Chondrocyte (in vitro differentiated cells): ENCODE data around the gene PRSS56. TPM values are rescaled to one million over a fixed set of nuclear protein-coding genes. Genes with fewer than 3 reads are reported as not detected.

Source experiments
- DNase-seq: peaks from one replicate; pipeline ENCODE4 v3.0.0; 2021; ENCODE audit warnings: mixed read lengths, low spot score
- H3K27ac Mint-ChIP-seq: one replicate; pipeline ENCODE4 v1.8.0; 2021; ENCODE audit warnings: mild to moderate bottlenecking, moderate library complexity, mixed read lengths; ENCODE audit not compliant: unreplicated experiment
- H3K27me3 Mint-ChIP-seq: 2 replicates; pipeline ENCODE4 v1.8.0; 2021; ENCODE audit warnings: low read depth, mixed read lengths
- H3K36me3 Mint-ChIP-seq: 2 replicates; pipeline ENCODE4 v1.8.0; 2021; ENCODE audit warnings: low read depth, mixed read lengths
- H3K4me1 Mint-ChIP-seq: 2 replicates; pipeline ENCODE4 v1.8.0; 2021; ENCODE audit warnings: low read depth, mild to moderate bottlenecking, mixed read lengths
- H3K4me3 Mint-ChIP-seq: one replicate; pipeline ENCODE4 v1.8.0; 2021; ENCODE audit warnings: mild to moderate bottlenecking, moderate library complexity, mixed read lengths; ENCODE audit not compliant: unreplicated experiment
- H3K9me3 Mint-ChIP-seq: 2 replicates; pipeline ENCODE4 v1.8.0; 2021; ENCODE audit warnings: low read depth, mixed read lengths
- total RNA-seq: library from RNA; stranded (reverse); gene quantifications from 3 replicates; pipeline ENCODE4 v1.2.1, GENCODE V29; 2021
- TF ChIP-seq, protein P1 (sequence below): fragments of 200-600 bp; sonication (generic); IDR thresholded peaks from 2 replicates; pipeline ENCODE4 v1.5.0; 2021; ENCODE audit warnings: antibody characterized with exemption, mild to moderate bottlenecking, moderate library complexity

PRSS56 gene
- total RNA-seq, 1 donor from 2014 or later = not detected

DNA sequence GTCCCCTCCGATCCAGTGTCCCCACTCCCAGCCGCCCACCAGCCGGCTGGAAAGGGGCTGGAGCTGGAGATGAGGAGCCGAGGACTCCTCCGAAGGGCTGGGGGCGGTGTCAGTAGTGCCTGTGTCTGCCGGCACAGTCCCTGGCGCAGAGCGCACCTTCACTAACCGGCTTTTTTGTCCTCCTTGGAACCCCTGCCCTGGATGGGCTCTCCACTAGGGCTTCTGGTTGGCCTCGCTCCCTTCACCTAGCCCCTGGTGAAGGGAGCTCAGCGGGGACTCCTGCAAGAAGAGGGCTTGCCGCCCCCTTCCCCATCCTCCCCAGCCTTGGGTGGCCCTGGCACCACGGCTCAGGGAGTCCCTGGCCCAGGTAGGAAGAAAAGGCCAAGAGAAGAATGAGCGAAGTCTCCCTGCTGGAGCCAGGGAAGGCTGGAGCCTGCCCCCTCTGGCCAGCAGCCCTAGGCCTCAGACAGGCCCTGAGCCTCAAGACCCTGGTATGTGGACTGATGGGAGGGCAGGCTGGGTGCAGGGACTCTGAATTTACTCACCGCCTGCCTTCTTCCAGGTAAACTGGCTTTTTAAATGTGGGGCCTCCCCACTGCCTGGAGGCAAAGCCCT, 32.0 kb upstream of the PRSS56 start:
- H3K27me3 Mint-ChIP-seq = peaks cover 36% of the 10 kb centered on the region

DNA sequence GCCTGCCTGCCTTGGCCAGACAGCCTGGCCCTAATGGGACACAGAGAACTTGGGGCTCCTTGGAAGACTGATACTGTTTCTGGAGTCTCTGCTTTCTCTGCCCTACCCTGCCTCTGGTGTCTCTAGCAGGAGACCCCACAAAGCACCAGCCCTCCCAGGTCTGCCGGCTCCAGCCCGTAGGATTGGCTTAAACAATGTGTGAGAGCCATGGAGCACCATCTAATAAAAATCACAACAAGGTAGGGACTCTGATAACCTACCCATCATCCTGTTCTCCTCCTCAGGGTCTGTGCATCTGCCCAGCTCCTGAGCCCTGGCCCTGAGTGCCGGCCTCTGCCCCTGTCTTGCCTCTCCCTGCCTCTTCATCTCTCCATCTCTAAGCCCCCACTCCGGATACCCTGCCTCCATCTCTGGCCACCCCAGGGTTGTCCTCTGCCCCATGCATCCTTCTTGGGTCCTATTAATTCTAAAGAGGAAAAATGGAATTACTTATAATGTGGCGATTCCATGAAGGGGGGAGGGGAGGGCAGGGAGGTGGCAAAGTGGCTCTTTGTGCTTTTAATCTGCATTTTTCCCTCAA, 31.4 kb upstream of the PRSS56 start:
- peaks cover 31% of the 10 kb centered on the region for H3K27me3 Mint-ChIP-seq

More for the DNA sequence above, 32.0 kb upstream of the PRSS56 start:
- DNase-seq = peak; percentile 36
- Mint-ChIP-seq H3K4me1 (peaks cover 7% of the 10 kb centered on the region), H3K27ac (no peak overlapping the region), H3K9me3 (no peaks in the 10 kb centered on the region), H3K4me3 (peak overlapping the region; percentile 25), H3K36me3 (no peaks in the 10 kb centered on the region)
- TF ChIP-seq, protein P1, sequence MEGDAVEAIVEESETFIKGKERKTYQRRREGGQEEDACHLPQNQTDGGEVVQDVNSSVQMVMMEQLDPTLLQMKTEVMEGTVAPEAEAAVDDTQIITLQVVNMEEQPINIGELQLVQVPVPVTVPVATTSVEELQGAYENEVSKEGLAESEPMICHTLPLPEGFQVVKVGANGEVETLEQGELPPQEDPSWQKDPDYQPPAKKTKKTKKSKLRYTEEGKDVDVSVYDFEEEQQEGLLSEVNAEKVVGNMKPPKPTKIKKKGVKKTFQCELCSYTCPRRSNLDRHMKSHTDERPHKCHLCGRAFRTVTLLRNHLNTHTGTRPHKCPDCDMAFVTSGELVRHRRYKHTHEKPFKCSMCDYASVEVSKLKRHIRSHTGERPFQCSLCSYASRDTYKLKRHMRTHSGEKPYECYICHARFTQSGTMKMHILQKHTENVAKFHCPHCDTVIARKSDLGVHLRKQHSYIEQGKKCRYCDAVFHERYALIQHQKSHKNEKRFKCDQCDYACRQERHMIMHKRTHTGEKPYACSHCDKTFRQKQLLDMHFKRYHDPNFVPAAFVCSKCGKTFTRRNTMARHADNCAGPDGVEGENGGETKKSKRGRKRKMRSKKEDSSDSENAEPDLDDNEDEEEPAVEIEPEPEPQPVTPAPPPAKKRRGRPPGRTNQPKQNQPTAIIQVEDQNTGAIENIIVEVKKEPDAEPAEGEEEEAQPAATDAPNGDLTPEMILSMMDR = peak; percentile 11

DNA sequence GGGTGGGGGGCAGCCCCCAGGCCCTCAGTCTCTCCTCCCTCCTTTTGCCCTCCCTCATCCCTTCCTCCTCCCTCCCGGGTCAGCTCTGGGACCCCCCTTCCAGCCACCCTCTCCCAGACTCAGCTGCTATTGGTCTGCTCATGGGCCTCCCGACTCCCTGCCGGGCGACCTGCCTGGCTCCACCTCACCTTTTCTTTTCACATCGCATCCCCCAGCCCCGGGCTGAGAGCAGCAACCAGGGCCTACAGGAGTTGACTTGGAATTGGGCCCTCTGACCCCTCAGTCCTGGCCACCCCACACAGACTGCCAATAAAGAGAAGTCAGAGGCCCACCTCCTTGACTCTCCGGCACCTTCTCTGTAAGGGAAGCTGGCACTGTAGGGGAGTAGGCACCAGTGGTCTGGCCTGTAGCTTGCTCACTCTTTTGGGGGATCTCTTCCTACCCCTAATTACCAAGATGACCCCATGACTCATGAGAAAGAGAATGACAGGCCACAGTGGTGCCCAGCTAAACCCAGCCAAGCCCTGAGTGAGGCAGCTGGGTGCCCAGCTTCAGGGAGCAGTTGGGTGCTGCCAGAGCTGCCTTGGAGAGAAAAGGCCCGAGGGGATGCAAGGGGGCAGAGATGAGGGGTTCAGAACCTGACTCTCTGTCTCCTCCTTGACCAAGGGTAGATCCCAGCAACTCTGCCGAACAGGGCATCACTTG, 30.5 kb upstream of the PRSS56 start:
- Mint-ChIP-seq H3K4me3 (no peak overlapping the region), H3K27me3 (peaks cover 24% of the 10 kb centered on the region), H3K9me3 (no peaks in the 10 kb centered on the region), H3K27ac (no peak overlapping the region), H3K36me3 (no peaks in the 10 kb centered on the region), H3K4me1 (peaks cover 7% of the 10 kb centered on the region)
- TF ChIP-seq, protein P1 = no peak
- DNase-seq = peak; percentile 72

More for the DNA sequence above, 31.4 kb upstream of the PRSS56 start:
- H3K27ac Mint-ChIP-seq = no peak overlapping the region
- DNase-seq = peak; percentile 44
- TF ChIP-seq, protein P1 = no peak
- no peak overlapping the region for H3K4me3 Mint-ChIP-seq
- peaks cover 7% of the 10 kb centered on the region for H3K4me1 Mint-ChIP-seq
- H3K9me3 Mint-ChIP-seq = no peaks in the 10 kb centered on the region
- H3K36me3 Mint-ChIP-seq = no peaks in the 10 kb centered on the region

DNA sequence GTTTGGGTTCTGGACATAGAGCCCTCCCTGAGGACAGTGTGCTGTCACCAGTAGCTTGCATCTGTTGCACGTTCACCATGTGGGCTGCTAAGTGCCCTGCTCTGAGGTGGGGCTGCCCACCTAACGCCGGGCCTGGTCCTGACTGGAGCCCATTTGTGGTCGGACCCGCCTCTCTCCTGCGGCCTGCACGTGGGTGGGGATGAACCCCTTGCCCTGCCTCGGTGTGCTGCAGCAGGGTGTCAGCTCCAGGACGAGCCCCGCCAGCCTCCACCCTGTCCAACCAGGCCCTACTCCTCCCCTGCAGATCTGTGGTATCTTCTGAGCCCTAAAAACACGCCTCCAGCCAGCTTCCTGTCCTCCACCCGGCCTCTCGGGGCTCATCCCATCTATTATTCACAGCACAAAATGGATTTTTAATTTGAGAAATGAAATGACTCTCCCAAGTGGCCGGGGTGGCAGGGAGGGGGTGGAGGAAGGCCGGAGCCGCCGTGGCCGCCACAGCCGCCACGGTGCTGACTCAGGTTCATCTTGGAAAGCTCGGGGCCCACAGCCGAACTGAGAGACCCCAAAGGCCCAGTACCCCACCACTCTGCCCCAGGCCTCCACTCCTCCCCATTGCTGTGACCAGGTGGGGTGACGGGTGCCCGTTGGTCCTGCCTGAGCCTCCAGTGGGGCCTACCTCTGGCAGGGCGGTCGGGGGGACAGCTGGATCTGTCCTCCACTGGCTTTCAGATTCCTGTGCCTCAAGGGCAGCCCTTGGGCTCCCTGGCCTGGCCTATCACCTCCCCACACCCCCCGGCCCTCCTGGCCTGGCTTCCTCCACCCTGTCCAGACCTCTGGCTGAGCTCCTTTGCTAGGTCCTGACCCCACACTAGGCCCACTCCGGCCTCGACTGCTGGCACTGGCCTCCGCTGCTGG, 29.7 kb upstream of the PRSS56 start:
- no peaks in the 10 kb centered on the region for H3K36me3 Mint-ChIP-seq
- no peak overlapping the region for H3K27ac Mint-ChIP-seq
- peaks cover 2% of the 10 kb centered on the region for H3K4me1 Mint-ChIP-seq
- no peak overlapping the region for H3K4me3 Mint-ChIP-seq
- TF ChIP-seq, protein P1 = no peak
- peak; percentile 86 for DNase-seq
- no peaks in the 10 kb centered on the region for H3K9me3 Mint-ChIP-seq
- H3K27me3 Mint-ChIP-seq = peaks cover 16% of the 10 kb centered on the region
